Gastroesophageal sphincter (tissue), 4 donors: ENCODE data around the gene EXOC4. TPM values are rescaled to one million over a fixed set of nuclear protein-coding genes. Genes with fewer than 3 reads are reported as not detected.

Experiments used
- ATAC-seq: fragments of 150-250 bp; one replicate; pipeline ENCODE4 v1.9.1; 2016; ENCODE audit warnings: mild to moderate bottlenecking, moderate library complexity
- H3K27ac ChIP-seq, 4 donors: fragments of 200-600 bp; sonication (generic) in 3 of 4; 1 replicate in 3 of 4; 2 replicates in 1 of 4; pipeline ENCODE4 v1.5.1; 2016 to 2019
- H3K27me3 ChIP-seq: fragments of 200-600 bp; sonication (generic); one replicate; pipeline ENCODE4 v1.5.1; 2019
- H3K36me3 ChIP-seq, 2 donors: fragments of 200-600 bp; sonication (generic); one replicate each; pipeline ENCODE4 v1.5.1; 2019; ENCODE audit warnings: control low read depth in 1 of 2
- H3K4me1 ChIP-seq, 3 donors: fragments of 200-600 bp; sonication (generic); 1 replicate in 2 of 3; 2 replicates in 1 of 3; pipeline ENCODE4 v1.5.1; 2016 to 2019; ENCODE audit warnings: control low read depth in 2 of 3
- H3K4me3 ChIP-seq, 2 donors: fragments of 200-600 bp; sonication (generic); one replicate each; pipeline ENCODE4 v1.5.1; 2019; ENCODE audit warnings: mild to moderate bottlenecking in 1 of 2, moderate library complexity in 1 of 2
- H3K9me3 ChIP-seq, 3 donors: fragments of 200-600 bp; sonication (generic); one replicate each; pipeline ENCODE4 v1.5.1; 2017 to 2019; ENCODE audit warnings: control low read depth in 2 of 3
- CTCF ChIP-seq, 4 experiments: fragments of 200-600 bp in 2 of 4; fragments of 450-650 bp in 2 of 4; sonication (generic) in 1 of 4; IDR thresholded peaks; one replicate each; pipeline ENCODE4 v1.5.1; 2017 to 2019; ENCODE audit warnings: antibody characterized with exemption in 4 of 4, mild to moderate bottlenecking in 2 of 4, moderate library complexity in 2 of 4
- EP300 ChIP-seq: sonication (generic); formaldehyde crosslinking; IDR thresholded peaks from one replicate; pipeline ENCODE4 v1.6.1; 2017; ENCODE audit warnings: antibody characterized with exemption, mild to moderate bottlenecking
- POLR2A ChIP-seq, 2 donors: fragments of 450-650 bp; IDR thresholded peaks; one replicate each; pipeline ENCODE4 v1.6.1; 2017; ENCODE audit warnings: antibody characterized with exemption in 2 of 2, mild to moderate bottlenecking in 2 of 2, moderate library complexity in 1 of 2
- POLR2AphosphoS5 ChIP-seq: sonication (generic); formaldehyde crosslinking; IDR thresholded peaks from one replicate; pipeline ENCODE4 v1.6.1; 2017; ENCODE audit warnings: antibody characterized with exemption
- WGBS, 2 donors: methylation state at CpG; one replicate each; pipeline ENCODE4 v1.1.5; 2018; ENCODE audit warnings: low coverage in 1 of 2; 5-methylcytosine and 5-hydroxymethylcytosine counted together
- total RNA-seq, 4 donors: library from RNA; depleted of rRNA; stranded (reverse); fragments of >200 nt; gene quantifications; one replicate each; pipeline ENCODE4 v1.1.0, GENCODE V29; 2016

EXOC4 gene
- total RNA-seq, 4 donors from 2014 or later: 46.3 to 85.8 (median 51.9) TPM

DNA sequence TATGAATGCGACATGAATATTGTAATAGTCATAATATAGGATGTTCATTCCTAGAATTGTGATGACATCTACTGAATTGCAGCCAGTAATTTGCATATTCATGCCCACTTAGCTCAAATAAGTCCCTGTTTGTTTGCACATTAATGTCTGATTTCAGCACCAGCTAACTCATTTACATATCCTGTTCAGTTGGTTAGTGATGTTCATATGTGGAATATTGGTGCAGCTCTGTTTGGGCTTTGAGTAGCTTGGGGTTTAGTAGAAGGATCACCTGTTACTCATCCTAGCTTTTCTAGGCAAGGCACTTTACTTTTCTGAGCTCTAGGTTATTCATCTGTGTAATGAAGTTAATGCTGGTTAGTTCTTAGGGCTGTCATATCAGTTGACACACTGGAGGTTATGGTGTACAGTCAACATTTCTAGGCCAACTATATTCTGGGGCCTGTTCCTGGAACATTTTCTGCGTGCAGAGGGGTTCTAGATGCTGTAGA, 238.4 kb downstream of the EXOC4 start:
- H3K27me3 ChIP-seq: no peaks in the 10 kb centered on the region
- H3K4me1 ChIP-seq: no peaks in the 10 kb centered on the region
- WGBS, 2 donors: 88% methylated on average over 2 of the region's 2 CpGs; no CpG with 5 or more reads in 1 of the 2 donors
- no peak for TF ChIP-seq POLR2A (IDR thresholded peaks at IDR 0.05)
- TF ChIP-seq CTCF (IDR thresholded peaks at IDR 0.05): no peak
- TF ChIP-seq EP300: no peak
- TF ChIP-seq POLR2AphosphoS5: no peak
- no peak overlapping the region for H3K4me3 ChIP-seq
- peaks cover 0 to 4% of the 10 kb centered on the region in 2 donors for H3K36me3 ChIP-seq
- no peak for ATAC-seq
- H3K27ac ChIP-seq: no peak overlapping the region
- no peaks in the 10 kb centered on the region for H3K9me3 ChIP-seq

DNA sequence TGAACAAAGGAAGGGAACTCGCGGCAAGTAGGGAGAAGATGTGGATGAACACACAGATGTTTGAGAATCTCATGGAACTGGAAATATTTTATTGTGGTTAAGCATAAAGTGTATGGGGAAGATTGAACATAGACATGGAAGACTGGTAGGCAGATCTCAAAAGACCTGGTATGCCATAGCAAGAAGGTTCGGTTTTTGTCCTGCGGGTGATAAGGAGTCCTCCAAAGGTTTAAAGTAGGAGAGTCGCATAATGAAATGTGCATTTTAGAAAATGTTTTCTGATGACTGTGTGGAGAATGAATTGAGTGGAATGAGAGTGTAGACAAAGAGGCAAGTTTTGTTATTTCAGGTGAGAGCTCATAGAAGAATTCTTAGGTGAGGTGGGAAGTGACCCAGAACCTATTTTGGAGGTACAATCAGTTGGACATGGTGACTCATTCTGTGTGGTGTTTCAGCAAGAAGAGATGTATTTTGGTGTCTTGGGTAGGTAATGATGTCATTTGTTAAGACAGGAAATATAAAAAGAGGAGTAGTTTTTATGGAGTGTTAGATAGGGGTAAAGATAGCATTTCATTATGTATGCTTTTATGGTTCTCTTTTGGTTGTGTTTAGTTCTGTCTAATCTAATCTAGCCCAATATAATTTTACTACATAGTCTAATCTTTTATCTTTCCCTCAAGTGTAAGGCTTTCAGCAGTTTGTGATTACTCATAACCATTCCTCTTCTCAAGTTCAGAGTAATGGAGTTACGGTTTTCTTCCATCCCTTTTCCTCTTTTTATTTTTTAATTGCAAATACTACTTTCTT, 239.2 kb downstream of the EXOC4 start:
- no peak for ATAC-seq
- Histone ChIP-seq H3K4me3 (no peak overlapping the region), H3K27me3 (no peaks in the 10 kb centered on the region), H3K36me3 (peaks cover 0 to 4% of the 10 kb centered on the region in 2 donors), H3K27ac (no peak overlapping the region), H3K9me3 (no peaks in the 10 kb centered on the region), H3K4me1 (no peaks in the 10 kb centered on the region)
- 97 to 100% methylated on average over 4 to 6 of the region's 6 CpGs for WGBS, 2 donors
- TF ChIP-seq POLR2A (IDR thresholded peaks at IDR 0.05) (no peak), CTCF (IDR thresholded peaks at IDR 0.05) (no peak), EP300 (no peak), POLR2AphosphoS5 (no peak)

- H3K4me3 ChIP-seq: no peak overlapping the region
- WGBS, 2 donors: 100% methylated on average over 1 of the region's 1 CpG; no CpG with 5 or more reads in 1 of the 2 donors
- TF ChIP-seq CTCF (IDR thresholded peaks at IDR 0.05): no peak
- no peak for ATAC-seq
- H3K9me3 ChIP-seq: no peaks in the 10 kb centered on the region
- H3K27ac ChIP-seq: no peak overlapping the region
- peaks cover 0 to 4% (median 3%) of the 10 kb centered on the region in 3 donors for H3K4me1 ChIP-seq
- no peaks in the 10 kb centered on the region for H3K36me3 ChIP-seq
- H3K27me3 ChIP-seq: no peaks in the 10 kb centered on the region
These were observed 244.2 kb downstream of the EXOC4 start for GRCh38 chr7:133497061-133497460.

DNA sequence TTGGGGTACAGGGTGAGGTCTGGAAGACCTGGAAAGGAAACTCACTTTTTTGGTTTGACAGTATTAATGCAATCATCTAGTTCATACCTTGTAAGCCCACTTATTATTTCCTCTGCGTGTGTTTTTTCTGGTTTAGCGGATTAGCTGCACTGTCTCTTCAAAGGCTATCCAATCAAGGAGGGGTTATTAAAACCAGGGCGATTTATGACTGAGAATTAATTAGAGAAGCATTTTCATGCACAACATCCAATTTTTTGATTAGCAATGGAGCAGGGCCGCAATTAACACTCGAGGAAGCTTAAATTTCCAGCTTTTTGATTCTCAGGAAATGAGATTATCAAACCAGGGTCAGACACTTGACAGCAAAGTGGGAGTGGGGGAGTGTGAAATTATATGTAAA, 248.9 kb downstream of the EXOC4 start:
- Histone ChIP-seq H3K27me3 (no peaks in the 10 kb centered on the region), H3K9me3 (no peaks in the 10 kb centered on the region), H3K4me1 (peaks cover 0 to 11% (median 7%) of the 10 kb centered on the region in 3 donors), H3K4me3 (no peak overlapping the region), H3K36me3 (no peaks in the 10 kb centered on the region), H3K27ac (no peak overlapping the region)
- TF ChIP-seq CTCF (IDR thresholded peaks at IDR 0.05) (no peak), EP300 (no peak), POLR2A (IDR thresholded peaks at IDR 0.05) (no peak), POLR2AphosphoS5 (no peak)
- 96% methylated on average over 4 to 5 of the region's 5 CpGs for WGBS, 2 donors
- ATAC-seq: no peak

- Histone ChIP-seq H3K27me3 (no peaks in the 10 kb centered on the region), H3K4me1 (peaks cover 0 to 11% (median 7%) of the 10 kb centered on the region in 3 donors), H3K27ac (no peak overlapping the region), H3K36me3 (no peaks in the 10 kb centered on the region), H3K4me3 (no peak overlapping the region), H3K9me3 (no peaks in the 10 kb centered on the region)
- no peak for TF ChIP-seq EP300
- TF ChIP-seq CTCF (IDR thresholded peaks at IDR 0.05): no peak
- no peak for TF ChIP-seq POLR2AphosphoS5
- no peak for TF ChIP-seq POLR2A (IDR thresholded peaks at IDR 0.05)
- 60 to 71% methylated on average over 1 of the region's 1 CpG for WGBS, 2 donors
- ATAC-seq: no peak
These were observed 249.6 kb downstream of the EXOC4 start for GRCh38 chr7:133502498-133502897.
